ENCODE measurements around the gene FBLL1.
"Not testable (repeated sequence)": the region's sequence is repeated elsewhere in the genome, so short reads cannot be mapped to it uniquely, and the experiment has no call there.

The FBLL1 gene

GRCh38 chr5:168574156-168574555 lies 45.1 kb downstream of the FBLL1 start:
- not testable (repeated sequence) for H3K27me3 Mint-ChIP-seq, H3K27ac Mint-ChIP-seq, H3K4me3 Mint-ChIP-seq, H3K9me3 Mint-ChIP-seq, DNase-seq, ATAC-seq
- peaks cover 45% of the 10 kb centered on the region for H3K36me3 Mint-ChIP-seq (ENCODE audit: low read depth)
- H3K4me1 Mint-ChIP-seq: peaks cover 35% of the 10 kb centered on the region

- peaks cover 42% of the 10 kb centered on the region for H3K4me1 Mint-ChIP-seq
- H3K4me3 Mint-ChIP-seq: no peak overlapping the region
- H3K27ac Mint-ChIP-seq: no peak overlapping the region
- ATAC-seq: no peak
- H3K27me3 Mint-ChIP-seq: no peaks in the 10 kb centered on the region
- H3K9me3 Mint-ChIP-seq: no peaks in the 10 kb centered on the region
- no peak for DNase-seq
- peaks cover 36% of the 10 kb centered on the region for H3K36me3 Mint-ChIP-seq (ENCODE audit: low read depth)
Observed at GRCh38 chr5:168575391-168576372, 46.6 kb downstream of the FBLL1 start.

- ATAC-seq (no peak), DNase-seq (no peak)
- H3K9me3 Mint-ChIP-seq: no peaks in the 10 kb centered on the region
- peak overlapping the region; percentile 91 for H3K27ac Mint-ChIP-seq
- no peaks in the 10 kb centered on the region for H3K27me3 Mint-ChIP-seq
- H3K4me3 Mint-ChIP-seq: peak overlapping the region; percentile 95
- H3K4me1 Mint-ChIP-seq: peaks cover 34% of the 10 kb centered on the region
- H3K36me3 Mint-ChIP-seq (ENCODE audit: low read depth): peaks cover 27% of the 10 kb centered on the region
Observed at GRCh38 chr5:168578006-168578405, 48.9 kb downstream of the FBLL1 start.

- H3K4me3 Mint-ChIP-seq: peak within 1 kb of the TSS; percentile 95
- H3K4me1 Mint-ChIP-seq: peaks cover 34% of the 10 kb centered on the region
- peak; percentile 6 for DNase-seq
- ATAC-seq: peak; percentile 73
- H3K27me3 Mint-ChIP-seq: no peaks in the 10 kb centered on the region
- H3K27ac Mint-ChIP-seq: peak within 1 kb of the TSS; percentile 99
- H3K9me3 Mint-ChIP-seq: no peaks in the 10 kb centered on the region
- H3K36me3 Mint-ChIP-seq (ENCODE audit: low read depth): peaks cover 27% of the 10 kb centered on the region
Observed at GRCh38 chr5:168578538-168579487, 49.7 kb downstream of the FBLL1 start, which contains the start of gene PANK3. Gene PANK3, minus strand, starts transcription at chr5:168579368. Its CDS starts 85 bp downstream, at chr5:168579283.

GRCh38 chr5:168579488-168580226 lies 50.6 kb downstream of the FBLL1 start:
- H3K27ac Mint-ChIP-seq: peak overlapping the region; percentile 99
- DNase-seq (peak; percentile 96), ATAC-seq (peak; percentile 99)
- H3K9me3 Mint-ChIP-seq: no peaks in the 10 kb centered on the region
- H3K4me1 Mint-ChIP-seq: peaks cover 36% of the 10 kb centered on the region
- peak overlapping the region; percentile 95 for H3K4me3 Mint-ChIP-seq
- H3K36me3 Mint-ChIP-seq (ENCODE audit: low read depth): peaks cover 23% of the 10 kb centered on the region
- H3K27me3 Mint-ChIP-seq: no peaks in the 10 kb centered on the region

GRCh38 chr5:168580227-168580508 lies 51.1 kb downstream of the FBLL1 start:
- Mint-ChIP-seq H3K36me3 (ENCODE audit: low read depth) (peaks cover 17% of the 10 kb centered on the region), H3K27ac (peak overlapping the region; percentile 99), H3K9me3 (no peaks in the 10 kb centered on the region)

More at GRCh38 chr5:168580227-168580508, 51.1 kb downstream of the FBLL1 start:
- Mint-ChIP-seq H3K27me3 (peaks cover 2% of the 10 kb centered on the region), H3K4me1 (peaks cover 35% of the 10 kb centered on the region), H3K4me3 (peak overlapping the region; percentile 95)
- DNase-seq (peak; percentile 8), ATAC-seq (no peak)

Measured in activated naive CD8-positive, alpha-beta T cell treated with anti-CD3 and anti-CD28 coated beads, Interleukin-2, amount 50 U/mL, for 24 hours (primary cell).